ENCODE results near the gene ARHGEF2. TPM values are rescaled to one million over a fixed set of nuclear protein-coding genes. Genes with fewer than 3 reads are reported as not detected.
A peak's percentile ranks its signal among the peaks of the same experiment; 100 is the strongest.

The ARHGEF2 gene
- total and polyA plus RNA-seq, 2 of the 13 experiments (the other 11 are each of a cell fraction or from before 2014, with no cell fraction given) = 16.1 to 32.1 TPM

DNA sequence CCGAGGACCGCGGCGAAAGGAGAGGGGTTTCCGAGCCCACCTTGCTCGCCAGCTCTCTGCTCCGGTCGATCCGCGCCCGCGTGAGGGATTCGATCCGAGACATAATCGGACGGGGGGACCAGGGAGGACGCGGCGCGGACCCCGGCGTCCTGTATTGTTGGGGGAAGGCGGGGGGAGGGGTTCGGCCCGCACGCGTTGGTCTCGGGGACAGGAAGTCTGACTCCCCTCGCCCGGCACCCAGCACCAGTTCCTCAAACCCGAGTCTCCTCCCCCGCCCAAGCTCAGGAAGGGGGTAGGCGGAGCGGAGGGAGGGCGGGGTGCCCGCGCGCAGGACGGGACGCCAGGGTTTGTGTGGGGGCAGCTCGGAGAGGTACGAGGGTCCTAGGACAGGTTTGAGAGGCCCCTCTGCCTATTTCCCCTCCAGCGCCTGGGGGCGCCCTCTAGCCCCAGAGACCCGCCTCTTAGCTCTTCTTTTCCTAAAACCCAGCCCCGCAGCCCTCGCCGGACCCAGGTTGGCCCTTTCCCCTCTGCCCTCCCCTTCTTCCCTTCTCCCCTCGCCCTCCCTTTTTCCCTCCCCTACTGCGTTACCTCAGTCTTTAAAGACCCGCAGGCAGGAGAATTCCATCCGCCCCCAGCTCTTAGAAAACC lies at the start of gene ARHGEF2 (continued):
- TF ChIP-seq SOX6 (IDR thresholded peaks at IDR 0.05) (no peak), SOX6 (CRISPR knock-in tag; IDR thresholded peaks at IDR 0.05) (peak; percentile 26; the same call in 1 of the 2 replicates), SKI (IDR thresholded peaks at IDR 0.05; ENCODE audit: partially characterized antibody) (no peak), ZNF317 (CRISPR knock-in tag; IDR thresholded peaks at IDR 0.05) (peak; percentile 15; the same call in 1 of the 2 replicates), ZBTB7A (CRISPR knock-in tag; IDR thresholded peaks at IDR 0.05) (0 out of 2 replicates have a peak, but pooled peaks have one; percentile 73), ZNF431 (CRISPR knock-in tag; IDR thresholded peaks at IDR 0.05; ENCODE audit: borderline replicate concordance, low read depth) (0 out of 2 replicates have a peak, but pooled peaks have one; percentile 35), RFXANK (CRISPR knock-in tag; IDR thresholded peaks at IDR 0.05) (no peak), ZNF749 (CRISPR knock-in tag; IDR thresholded peaks at IDR 0.05; ENCODE audit: borderline replicate concordance) (no peak), SNAI1 (CRISPR knock-in tag; IDR thresholded peaks at IDR 0.05; ENCODE audit: borderline replicate concordance) (0 out of 2 replicates have a peak, but pooled peaks have one; percentile 57), PHF21A (CRISPR knock-in tag; IDR thresholded peaks at IDR 0.05) (peak; percentile 46; the same call in 1 of the 2 replicates), MAZ (IDR thresholded peaks at IDR 0.05; ENCODE audit: borderline replicate concordance, low read depth, low read length) (no peak), MAZ (CRISPR knock-in tag; IDR thresholded peaks at IDR 0.05; ENCODE audit: low read depth) (peak; percentile 79), SATB2 (CRISPR knock-in tag; IDR thresholded peaks at IDR 0.05) (no peak), YEATS4 (CRISPR knock-in tag; IDR thresholded peaks at IDR 0.05; ENCODE audit: borderline replicate concordance) (peak; percentile 32; the same call in 1 of the 2 replicates), KLF12 (CRISPR knock-in tag; IDR thresholded peaks at IDR 0.05; ENCODE audit: borderline replicate concordance) (0 out of 2 replicates have a peak, but pooled peaks have one; percentile 61), ETV6 (CRISPR knock-in tag; conservative IDR thresholded peaks at IDR 0.05) (no peak), SIX4 (CRISPR knock-in tag; IDR thresholded peaks at IDR 0.05) (no peak), ZNF780A (CRISPR knock-in tag; IDR thresholded peaks at IDR 0.05) (no peak), ZSCAN25 (CRISPR knock-in tag; IDR thresholded peaks at IDR 0.05) (peak; percentile 38; the same call in 1 of the 2 replicates), GATA4 (IDR thresholded peaks at IDR 0.05; ENCODE audit: borderline replicate concordance, low read depth) (0 out of 2 replicates have a peak, but pooled peaks have one; percentile 31), ZNF256 (CRISPR knock-in tag; conservative IDR thresholded peaks at IDR 0.05) (no peak), CENPT (CRISPR knock-in tag; IDR thresholded peaks at IDR 0.05; ENCODE audit: low read depth) (no peak)
- TF ChIP-seq, protein P1, sequence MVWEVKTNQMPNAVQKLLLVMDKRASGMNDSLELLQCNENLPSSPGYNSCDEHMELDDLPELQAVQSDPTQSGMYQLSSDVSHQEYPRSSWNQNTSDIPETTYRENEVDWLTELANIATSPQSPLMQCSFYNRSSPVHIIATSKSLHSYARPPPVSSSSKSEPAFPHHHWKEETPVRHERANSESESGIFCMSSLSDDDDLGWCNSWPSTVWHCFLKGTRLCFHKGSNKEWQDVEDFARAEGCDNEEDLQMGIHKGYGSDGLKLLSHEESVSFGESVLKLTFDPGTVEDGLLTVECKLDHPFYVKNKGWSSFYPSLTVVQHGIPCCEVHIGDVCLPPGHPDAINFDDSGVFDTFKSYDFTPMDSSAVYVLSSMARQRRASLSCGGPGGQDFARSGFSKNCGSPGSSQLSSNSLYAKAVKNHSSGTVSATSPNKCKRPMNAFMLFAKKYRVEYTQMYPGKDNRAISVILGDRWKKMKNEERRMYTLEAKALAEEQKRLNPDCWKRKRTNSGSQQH (CRISPR knock-in tag; IDR thresholded peaks at IDR 0.05; ENCODE audit: low read depth) = peak; percentile 65; the same call in 1 of the 2 replicates
- TF ChIP-seq, protein P2, sequence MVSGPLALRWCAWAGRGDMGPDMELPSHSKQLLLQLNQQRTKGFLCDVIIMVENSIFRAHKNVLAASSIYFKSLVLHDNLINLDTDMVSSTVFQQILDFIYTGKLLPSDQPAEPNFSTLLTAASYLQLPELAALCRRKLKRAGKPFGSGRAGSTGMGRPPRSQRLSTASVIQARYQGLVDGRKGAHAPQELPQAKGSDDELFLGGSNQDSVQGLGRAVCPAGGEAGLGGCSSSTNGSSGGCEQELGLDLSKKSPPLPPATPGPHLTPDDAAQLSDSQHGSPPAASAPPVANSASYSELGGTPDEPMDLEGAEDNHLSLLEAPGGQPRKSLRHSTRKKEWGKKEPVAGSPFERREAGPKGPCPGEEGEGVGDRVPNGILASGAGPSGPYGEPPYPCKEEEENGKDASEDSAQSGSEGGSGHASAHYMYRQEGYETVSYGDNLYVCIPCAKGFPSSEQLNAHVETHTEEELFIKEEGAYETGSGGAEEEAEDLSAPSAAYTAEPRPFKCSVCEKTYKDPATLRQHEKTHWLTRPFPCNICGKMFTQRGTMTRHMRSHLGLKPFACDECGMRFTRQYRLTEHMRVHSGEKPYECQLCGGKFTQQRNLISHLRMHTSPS (CRISPR knock-in tag; IDR thresholded peaks at IDR 0.05; ENCODE audit: low read depth) = no peak
- TF ChIP-seq, protein P3, sequence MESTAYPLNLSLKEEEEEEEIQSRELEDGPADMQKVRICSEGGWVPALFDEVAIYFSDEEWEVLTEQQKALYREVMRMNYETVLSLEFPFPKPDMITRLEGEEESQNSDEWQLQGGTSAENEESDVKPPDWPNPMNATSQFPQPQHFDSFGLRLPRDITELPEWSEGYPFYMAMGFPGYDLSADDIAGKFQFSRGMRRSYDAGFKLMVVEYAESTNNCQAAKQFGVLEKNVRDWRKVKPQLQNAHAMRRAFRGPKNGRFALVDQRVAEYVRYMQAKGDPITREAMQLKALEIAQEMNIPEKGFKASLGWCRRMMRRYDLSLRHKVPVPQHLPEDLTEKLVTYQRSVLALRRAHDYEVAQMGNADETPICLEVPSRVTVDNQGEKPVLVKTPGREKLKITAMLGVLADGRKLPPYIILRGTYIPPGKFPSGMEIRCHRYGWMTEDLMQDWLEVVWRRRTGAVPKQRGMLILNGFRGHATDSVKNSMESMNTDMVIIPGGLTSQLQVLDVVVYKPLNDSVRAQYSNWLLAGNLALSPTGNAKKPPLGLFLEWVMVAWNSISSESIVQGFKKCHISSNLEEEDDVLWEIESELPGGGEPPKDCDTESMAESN (CRISPR knock-in tag; conservative IDR thresholded peaks at IDR 0.05) = peak; percentile 58; the same call in 1 of the 2 replicates
- TF ChIP-seq, protein P4, sequence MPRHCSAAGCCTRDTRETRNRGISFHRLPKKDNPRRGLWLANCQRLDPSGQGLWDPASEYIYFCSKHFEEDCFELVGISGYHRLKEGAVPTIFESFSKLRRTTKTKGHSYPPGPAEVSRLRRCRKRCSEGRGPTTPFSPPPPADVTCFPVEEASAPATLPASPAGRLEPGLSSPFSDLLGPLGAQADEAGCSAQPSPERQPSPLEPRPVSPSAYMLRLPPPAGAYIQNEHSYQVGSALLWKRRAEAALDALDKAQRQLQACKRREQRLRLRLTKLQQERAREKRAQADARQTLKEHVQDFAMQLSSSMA (CRISPR knock-in tag; IDR thresholded peaks at IDR 0.05) = peak; percentile 17; the same call in 1 of the 2 replicates

Measured in HepG2 (cell line).